T-helper 22 cell (primary cell): Measurements from ENCODE around the gene ACACB.

ENCODE experiments used
- DNase-seq: peaks from one replicate; pipeline ENCODE4 v3.0.0-alpha.2; 2020; ENCODE audit warnings: low read depth

The ACACB gene

GRCh38 chr12:109221277-109221931, 105.0 kb downstream of the ACACB start:
- DNase-seq, result no peak

- no peak for DNase-seq
These were observed 105.7 kb downstream of the ACACB start for GRCh38 chr12:109222062-109222461.

GRCh38 chr12:109222496-109222895, 106.1 kb downstream of the ACACB start:
- DNase-seq, result no peak

- no peak for DNase-seq
These were observed 106.8 kb downstream of the ACACB start for GRCh38 chr12:109223211-109223610.

- DNase-seq, result no peak
These were observed 107.5 kb downstream of the ACACB start for GRCh38 chr12:109223868-109224267.

- no peak for DNase-seq
These were observed 112.3 kb downstream of the ACACB start for GRCh38 chr12:109228664-109229063.

GRCh38 chr12:109230193-109230592, 113.8 kb downstream of the ACACB start:
- DNase-seq, result no peak

- DNase-seq, result no peak
These were observed 116.3 kb downstream of the ACACB start for GRCh38 chr12:109232731-109233130.

GRCh38 chr12:109234012-109234411, 117.6 kb downstream of the ACACB start:
- DNase-seq, result no peak

GRCh38 chr12:109236257-109236656, 119.9 kb downstream of the ACACB start:
- DNase-seq, result no peak

- no peak for DNase-seq
These were observed 122.8 kb downstream of the ACACB start for GRCh38 chr12:109239179-109239578.

- DNase-seq, result no peak
These were observed 123.3 kb downstream of the ACACB start for GRCh38 chr12:109239691-109240090.

GRCh38 chr12:109240365-109240764, 124.0 kb downstream of the ACACB start:
- no peak for DNase-seq

GRCh38 chr12:109241936-109242335, 125.5 kb downstream of the ACACB start:
- no peak for DNase-seq

GRCh38 chr12:109244073-109244472, 127.7 kb downstream of the ACACB start:
- DNase-seq, result no peak

- DNase-seq, result no peak
These were observed 129.8 kb downstream of the ACACB start for GRCh38 chr12:109246221-109246620.

GRCh38 chr12:109247831-109248654, 131.7 kb downstream of the ACACB start:
- DNase-seq, result no peak

- no peak for DNase-seq
These were observed 134.1 kb downstream of the ACACB start for GRCh38 chr12:109250523-109250922.

- no peak for DNase-seq
These were observed 136.4 kb downstream of the ACACB start for GRCh38 chr12:109252799-109253198.

GRCh38 chr12:109253913-109254544, 137.6 kb downstream of the ACACB start:
- no peak for DNase-seq

- no peak for DNase-seq
These were observed 139.0 kb downstream of the ACACB start for GRCh38 chr12:109255377-109255776.

GRCh38 chr12:109256011-109256410, 139.6 kb downstream of the ACACB start:
- no peak for DNase-seq

GRCh38 chr12:109258201-109258600, 141.8 kb downstream of the ACACB start:
- DNase-seq, result no peak
